Cardiac muscle cell (in vitro differentiated cells and primary cell): ENCODE results near the gene GATB. TPM values are rescaled to one million over a fixed set of nuclear protein-coding genes. Genes with fewer than 3 reads are reported as not detected.

Experiments used
- DNase-seq, 2 donors: peaks; one replicate each; pipeline versions ENCODE4 v3.0.0 to v3.0.0-alpha.2; 2010 to 2017; ENCODE audit warnings: low read depth in 1 of 2, low spot score in 1 of 2
- H3K27ac ChIP-seq: fragments of 200-600 bp; sonication (generic); 2 replicates; pipeline ENCODE4 v1.5.1; 2016
- H3K27me3 ChIP-seq: fragments of 200-600 bp; sonication (generic); 2 replicates; pipeline ENCODE4 v1.6.0; 2016; ENCODE audit warnings: control low read depth
- H3K36me3 ChIP-seq: fragments of 200-600 bp; sonication (generic); 2 replicates; pipeline ENCODE4 v1.5.1; 2016; ENCODE audit warnings: control low read depth
- H3K4me1 ChIP-seq: fragments of 200-600 bp; sonication (generic); 2 replicates; pipeline ENCODE4 v1.8.1; 2017; ENCODE audit warnings: low read depth, mild to moderate bottlenecking, mixed run types
- H3K4me3 ChIP-seq: fragments of 200-600 bp; sonication (generic); 2 replicates; pipeline ENCODE4 v1.5.1; 2016; ENCODE audit warnings: mild to moderate bottlenecking
- H3K9me3 ChIP-seq: fragments of 200-600 bp; sonication (generic); 2 replicates; pipeline ENCODE4 v1.5.1; 2017; ENCODE audit warnings: low read depth, mild to moderate bottlenecking, control low read depth
- polyA plus RNA-seq: library from polyadenylated mRNA; unstranded; fragments of >200 nt; fragmentation: Nextera tagmentation; extraction: Ambion mirVana; gene quantifications from 2 replicates; pipeline ENCODE4 v1.2.1, GENCODE V29; 2016
- total RNA-seq: library from RNA; depleted of rRNA; stranded (reverse); fragments of >200 nt; gene quantifications from 2 replicates; pipeline ENCODE4 v1.2.3, GENCODE V29; 2016
- TF ChIP-seq, protein P1 (sequence below): IDR thresholded peaks from 2 replicates; pipeline ENCODE4 v1.5.1; 2012; ENCODE audit warnings: low read depth, mild to moderate bottlenecking, low read length

The GATB gene
- total and polyA plus RNA-seq, 2 experiments from 2014 or later = 24.4 to 45.3 TPM

DNA sequence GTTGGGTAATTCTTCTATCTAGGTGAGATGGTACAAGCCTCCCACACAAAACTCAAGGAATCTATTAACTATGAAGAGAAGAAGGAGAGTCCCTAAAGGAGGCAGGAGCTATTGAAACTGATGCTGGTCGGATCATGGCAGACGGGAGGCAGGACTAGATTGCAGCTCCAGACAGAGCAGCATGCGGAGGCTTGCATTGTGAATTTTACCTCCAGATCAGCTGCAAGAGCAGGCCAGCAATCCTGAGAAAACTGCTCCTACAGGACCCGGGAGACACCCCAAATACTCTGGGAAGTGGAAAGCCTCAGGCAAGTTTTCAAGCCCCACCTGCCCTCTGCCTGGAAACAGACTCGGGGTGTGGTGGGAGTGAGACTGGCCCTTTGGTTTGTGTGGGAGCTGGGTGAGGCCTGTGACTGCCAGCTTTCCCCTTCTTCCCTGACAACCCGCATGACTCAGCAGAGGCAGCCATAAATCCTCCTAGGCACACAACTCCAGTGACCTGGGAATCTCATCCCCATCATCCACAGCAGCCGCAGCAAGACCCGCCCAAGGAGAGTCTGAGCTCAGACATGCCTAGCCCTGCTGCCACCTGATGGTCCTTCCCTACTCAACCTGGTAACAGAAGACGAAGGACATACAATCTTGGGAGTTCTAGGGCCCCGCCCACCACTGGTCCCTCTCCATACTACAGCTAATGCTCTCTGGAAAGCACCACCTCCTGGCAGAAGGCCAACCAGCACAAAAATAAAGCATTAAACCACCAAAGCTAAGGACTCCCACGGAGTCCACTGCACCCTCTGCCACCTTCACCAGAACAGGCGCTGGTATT is 30.9 kb downstream of the GATB start:
- no peak overlapping the region for H3K27ac ChIP-seq
- DNase-seq = no peak
- H3K36me3 ChIP-seq = no peaks in the 10 kb centered on the region
- TF ChIP-seq, protein P1, sequence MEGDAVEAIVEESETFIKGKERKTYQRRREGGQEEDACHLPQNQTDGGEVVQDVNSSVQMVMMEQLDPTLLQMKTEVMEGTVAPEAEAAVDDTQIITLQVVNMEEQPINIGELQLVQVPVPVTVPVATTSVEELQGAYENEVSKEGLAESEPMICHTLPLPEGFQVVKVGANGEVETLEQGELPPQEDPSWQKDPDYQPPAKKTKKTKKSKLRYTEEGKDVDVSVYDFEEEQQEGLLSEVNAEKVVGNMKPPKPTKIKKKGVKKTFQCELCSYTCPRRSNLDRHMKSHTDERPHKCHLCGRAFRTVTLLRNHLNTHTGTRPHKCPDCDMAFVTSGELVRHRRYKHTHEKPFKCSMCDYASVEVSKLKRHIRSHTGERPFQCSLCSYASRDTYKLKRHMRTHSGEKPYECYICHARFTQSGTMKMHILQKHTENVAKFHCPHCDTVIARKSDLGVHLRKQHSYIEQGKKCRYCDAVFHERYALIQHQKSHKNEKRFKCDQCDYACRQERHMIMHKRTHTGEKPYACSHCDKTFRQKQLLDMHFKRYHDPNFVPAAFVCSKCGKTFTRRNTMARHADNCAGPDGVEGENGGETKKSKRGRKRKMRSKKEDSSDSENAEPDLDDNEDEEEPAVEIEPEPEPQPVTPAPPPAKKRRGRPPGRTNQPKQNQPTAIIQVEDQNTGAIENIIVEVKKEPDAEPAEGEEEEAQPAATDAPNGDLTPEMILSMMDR = no peak
- no peaks in the 10 kb centered on the region for H3K9me3 ChIP-seq
- H3K4me1 ChIP-seq = no peaks in the 10 kb centered on the region
- no peaks in the 10 kb centered on the region for H3K27me3 ChIP-seq
- no peak overlapping the region for H3K4me3 ChIP-seq

DNA sequence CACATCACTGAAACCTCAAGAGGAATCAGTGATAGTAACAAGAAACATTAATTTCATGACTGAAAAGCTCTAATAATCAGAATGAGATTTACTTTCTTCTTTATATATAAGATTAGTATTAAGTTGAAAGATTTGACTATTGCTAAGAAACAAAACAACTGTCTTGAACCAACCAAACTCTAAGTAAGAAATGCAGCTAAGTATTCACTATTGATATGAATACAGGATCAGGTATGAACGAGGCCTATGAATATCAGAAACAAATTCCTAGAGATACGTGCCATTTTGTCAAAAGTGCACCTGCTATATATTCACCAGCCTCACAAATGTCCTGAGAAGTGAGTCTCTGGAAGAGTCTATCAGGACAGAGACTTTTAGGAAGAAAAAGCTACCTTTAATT is 32.1 kb downstream of the GATB start:
- Histone ChIP-seq H3K4me3 (no peak overlapping the region), H3K36me3 (no peaks in the 10 kb centered on the region), H3K27me3 (no peaks in the 10 kb centered on the region), H3K9me3 (no peaks in the 10 kb centered on the region), H3K27ac (no peak overlapping the region), H3K4me1 (no peaks in the 10 kb centered on the region)
- TF ChIP-seq, protein P1 = no peak
- no peak for DNase-seq

DNA sequence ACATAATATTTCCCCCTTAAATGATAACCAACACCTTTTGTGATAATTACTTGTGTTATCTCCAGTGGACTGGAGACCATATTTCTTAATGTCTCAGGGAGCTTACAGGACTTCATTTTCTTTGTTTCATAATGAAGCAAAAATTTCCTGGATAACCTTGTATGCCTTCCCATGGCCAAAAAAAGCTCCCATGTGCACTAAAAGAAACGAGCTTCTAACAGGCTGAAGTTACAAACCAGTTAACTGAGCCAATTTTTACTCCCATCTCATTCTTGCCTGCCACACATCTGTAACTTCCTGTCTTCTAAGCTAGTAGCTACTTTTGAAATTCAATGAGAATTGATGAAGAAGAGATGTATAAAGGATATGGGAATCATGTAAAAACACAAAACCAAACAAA is 32.8 kb downstream of the GATB start:
- TF ChIP-seq, protein P1 = no peak
- no peak overlapping the region for H3K4me3 ChIP-seq
- no peaks in the 10 kb centered on the region for H3K36me3 ChIP-seq
- H3K9me3 ChIP-seq = no peaks in the 10 kb centered on the region
- DNase-seq = no peak
- H3K27me3 ChIP-seq = no peaks in the 10 kb centered on the region
- no peak overlapping the region for H3K27ac ChIP-seq
- no peaks in the 10 kb centered on the region for H3K4me1 ChIP-seq

DNA sequence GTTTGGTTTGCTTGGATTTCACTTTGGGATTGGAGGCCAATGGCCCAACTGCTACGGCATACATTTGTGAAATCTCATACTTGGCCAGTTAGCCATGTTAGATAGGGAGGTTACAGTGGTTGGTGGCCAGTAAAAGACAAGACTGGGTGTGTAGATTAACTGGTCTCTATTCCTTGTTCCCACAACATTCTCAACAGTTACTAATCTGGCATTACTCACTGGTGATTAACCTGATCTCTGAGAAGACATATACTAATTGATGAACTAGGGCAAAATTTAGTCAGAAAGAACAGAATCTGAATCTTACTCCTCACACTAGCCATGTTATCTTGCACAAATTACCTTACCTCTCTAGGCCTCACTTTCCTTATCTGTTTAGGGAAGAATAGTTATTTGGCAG is 33.4 kb downstream of the GATB start:
- Histone ChIP-seq H3K9me3 (no peaks in the 10 kb centered on the region), H3K27ac (no peak overlapping the region), H3K36me3 (no peaks in the 10 kb centered on the region), H3K27me3 (no peaks in the 10 kb centered on the region), H3K4me1 (no peaks in the 10 kb centered on the region), H3K4me3 (no peak overlapping the region)
- no peak for DNase-seq
- TF ChIP-seq, protein P1 = no peak

DNA sequence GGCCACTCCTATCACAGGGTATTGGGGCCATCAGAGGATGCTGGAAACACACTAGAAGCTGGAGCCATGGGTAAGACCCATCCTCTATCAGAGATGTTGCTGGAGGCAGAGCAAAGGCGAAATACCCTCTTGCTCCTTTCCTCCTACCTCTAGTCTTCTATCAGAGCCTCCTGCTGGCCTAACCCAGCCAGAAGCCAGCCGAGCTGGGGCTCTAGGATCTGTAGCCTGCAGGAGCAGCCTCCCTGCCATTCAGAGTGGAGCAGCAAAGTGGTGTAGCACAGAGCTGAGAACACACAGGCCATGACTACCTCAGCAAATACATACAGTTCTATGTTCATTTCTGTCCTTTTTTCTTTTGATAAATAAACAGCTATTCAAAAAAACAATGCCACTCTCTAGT is 35.7 kb downstream of the GATB start:
- Histone ChIP-seq H3K4me3 (no peak overlapping the region), H3K27ac (no peak overlapping the region), H3K9me3 (no peaks in the 10 kb centered on the region), H3K27me3 (no peaks in the 10 kb centered on the region), H3K4me1 (peaks cover 2% of the 10 kb centered on the region), H3K36me3 (no peaks in the 10 kb centered on the region)
- TF ChIP-seq, protein P1 = no peak
- DNase-seq = no peak
